Stimulated activated CD8-positive, alpha-beta memory T cell treated with anti-CD3 and anti-CD28 coated beads, Interleukin-4, amount 100 ng/mL, for 4 hours (primary cell): Measurements from ENCODE around the gene ITPR2.

Source experiments
- DNase-seq, 2 donors: peaks; one replicate each; pipeline ENCODE4 v3.0.0-alpha.2; 2020; ENCODE audit warnings: low read depth in 2 of 2, low spot score in 1 of 2

The ITPR2 gene

DNA sequence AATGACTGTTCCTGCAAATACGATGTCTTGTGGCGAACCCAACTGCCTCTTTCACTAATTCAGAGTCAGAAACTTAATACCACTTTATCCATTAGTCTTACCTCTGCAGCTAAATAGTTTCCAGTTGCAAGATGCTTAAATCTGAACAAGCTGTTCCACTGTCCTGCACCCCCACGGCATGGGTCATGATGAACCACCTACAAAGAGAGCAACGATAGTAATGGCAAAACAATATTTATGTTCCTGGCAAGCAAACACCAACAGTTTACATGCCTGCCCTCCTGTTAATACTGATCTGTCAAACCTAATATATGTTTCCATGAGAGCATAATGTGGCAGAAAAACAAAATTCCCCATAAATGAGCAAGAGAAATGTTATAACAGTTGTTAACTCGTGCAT is 121.9 kb downstream of the ITPR2 start:
- no peak for DNase-seq

DNA sequence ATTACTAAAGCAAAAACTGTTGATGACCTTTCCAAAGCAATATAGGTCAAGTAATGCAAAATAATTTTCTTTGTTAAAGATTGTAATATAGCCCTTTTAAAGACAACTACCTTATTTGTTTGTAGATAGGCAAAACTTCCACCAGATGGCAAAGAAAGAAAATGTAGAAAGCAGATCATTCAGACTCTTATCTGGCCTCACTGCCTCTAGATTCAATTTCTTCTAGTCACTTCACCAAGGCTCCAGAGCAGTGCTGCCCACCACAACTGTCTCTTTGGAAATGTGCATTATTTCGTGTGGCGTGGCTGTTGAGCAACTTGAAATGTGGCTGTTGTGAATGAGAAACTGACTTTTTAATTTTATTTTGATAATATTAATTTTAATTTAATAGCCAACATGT is 127.1 kb downstream of the ITPR2 start:
- no peak for DNase-seq

DNA sequence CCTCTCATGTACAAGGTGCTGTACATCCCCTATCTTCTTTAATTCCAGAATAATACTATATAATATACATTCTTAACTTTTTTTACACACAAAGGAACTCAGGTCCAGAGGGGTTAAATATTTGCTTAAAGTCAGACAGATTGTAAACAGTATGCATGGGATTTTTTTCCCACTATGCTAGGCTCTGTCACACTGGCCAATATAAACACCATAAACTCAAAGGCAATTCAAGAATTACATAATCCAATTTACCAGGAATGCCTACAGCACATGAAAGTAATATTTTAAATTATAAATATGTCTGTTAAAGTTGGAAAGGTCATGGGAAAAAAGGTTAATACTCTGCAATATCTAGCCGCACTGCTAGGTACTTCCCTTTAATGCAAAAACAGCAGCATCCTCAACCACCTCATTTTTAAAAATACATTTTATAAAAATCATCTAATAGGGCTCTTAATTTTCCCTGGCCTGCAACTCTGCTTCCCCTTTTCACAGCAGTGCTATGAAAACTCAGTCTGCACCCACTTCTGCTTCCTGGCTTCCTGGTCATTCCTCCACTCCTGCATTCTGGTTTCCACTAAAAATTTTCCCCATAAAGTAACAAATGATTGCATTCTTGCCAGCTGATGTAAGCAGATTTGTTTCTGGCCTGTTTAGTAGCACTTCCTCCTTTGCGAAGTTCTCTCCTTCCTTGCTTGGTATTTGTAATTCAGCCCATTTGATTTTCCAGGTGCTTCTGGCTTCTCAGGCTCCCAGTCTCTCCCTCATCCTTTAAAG is 128.1 kb downstream of the ITPR2 start:
- DNase-seq, result no peak

DNA sequence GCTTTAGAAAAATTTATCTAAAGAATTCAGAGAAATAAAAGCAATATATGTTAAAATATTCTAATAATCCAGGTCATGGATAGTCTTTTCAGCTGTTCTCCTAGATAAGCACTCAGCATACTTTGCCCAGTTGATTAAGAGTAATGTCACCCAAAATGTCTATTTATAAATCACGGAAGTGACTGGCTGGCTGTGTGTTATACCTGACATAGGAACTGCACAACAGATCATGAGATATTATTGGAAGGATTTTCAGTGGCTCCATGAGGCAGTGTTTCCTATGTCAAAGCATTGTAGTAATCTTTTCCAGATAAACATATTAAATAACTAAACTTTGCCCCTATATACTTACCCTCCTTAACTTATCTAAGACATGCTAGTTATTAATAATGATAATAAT is 128.8 kb downstream of the ITPR2 start:
- DNase-seq, result no peak

DNA sequence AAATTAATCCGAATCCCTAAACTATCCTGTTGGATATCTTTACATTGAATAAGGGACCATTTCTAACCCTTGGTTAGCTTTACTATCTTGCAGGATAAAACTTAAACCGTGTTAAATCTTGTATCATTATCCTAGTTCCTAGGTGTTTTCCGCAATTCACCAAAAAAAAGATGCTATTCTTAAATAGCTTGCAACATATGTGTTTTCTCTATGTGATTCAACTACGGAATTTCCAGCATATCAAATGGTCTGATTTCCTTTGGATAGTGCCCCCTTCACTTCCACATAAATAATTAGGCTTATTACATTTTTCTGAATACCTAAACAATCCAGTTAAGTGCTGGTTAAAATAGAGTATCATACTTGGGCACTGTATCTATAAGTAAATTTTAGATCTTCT is 130.3 kb downstream of the ITPR2 start:
- DNase-seq, result no peak

DNA sequence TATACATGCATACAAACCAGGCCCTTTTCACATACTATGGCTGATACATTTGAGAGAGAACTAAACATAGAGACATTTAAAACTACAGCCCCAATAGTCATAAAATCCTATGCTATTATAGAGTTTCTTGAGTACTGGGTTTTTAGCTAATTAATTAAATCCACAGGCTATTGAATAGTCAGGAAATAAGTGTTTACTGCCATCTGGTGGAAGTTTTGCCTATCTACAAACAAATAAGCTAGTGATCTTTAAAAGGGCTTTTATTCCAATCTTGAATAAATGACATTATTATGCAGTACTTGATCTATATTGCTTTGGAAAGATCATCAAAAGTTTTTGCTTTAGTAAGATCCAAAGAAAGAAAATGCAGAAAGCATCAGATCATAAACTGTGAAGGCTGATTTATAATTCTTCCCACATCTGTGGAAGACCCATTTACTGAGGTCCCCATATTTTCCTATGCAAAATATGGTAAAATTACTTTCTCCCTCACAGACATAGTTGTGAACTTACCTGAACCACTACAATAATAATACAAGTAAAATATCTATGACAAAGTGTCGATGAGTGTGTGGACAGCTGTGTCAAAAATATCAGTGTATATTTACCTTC is 131.3 kb downstream of the ITPR2 start:
- DNase-seq, result no peak

DNA sequence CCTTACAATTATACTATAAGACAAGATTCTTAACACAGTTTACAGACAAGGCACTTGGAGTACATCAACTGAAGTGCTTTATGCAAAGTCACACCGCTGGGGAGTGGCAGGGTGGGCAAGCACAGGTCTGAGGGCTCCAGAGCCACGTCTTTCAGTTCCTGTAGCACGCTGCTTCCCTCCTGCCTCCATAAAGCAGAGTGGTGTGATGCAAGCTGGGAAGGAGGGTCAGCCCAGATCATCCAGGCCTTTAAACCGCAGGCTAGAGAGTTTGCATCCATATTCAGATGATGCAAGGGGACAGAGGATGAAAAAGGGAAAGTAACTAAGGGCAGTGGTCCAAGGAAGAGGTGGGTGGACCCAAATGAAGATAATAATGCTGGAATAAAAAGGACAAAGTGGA is 132.6 kb downstream of the ITPR2 start:
- no peak for DNase-seq

DNA sequence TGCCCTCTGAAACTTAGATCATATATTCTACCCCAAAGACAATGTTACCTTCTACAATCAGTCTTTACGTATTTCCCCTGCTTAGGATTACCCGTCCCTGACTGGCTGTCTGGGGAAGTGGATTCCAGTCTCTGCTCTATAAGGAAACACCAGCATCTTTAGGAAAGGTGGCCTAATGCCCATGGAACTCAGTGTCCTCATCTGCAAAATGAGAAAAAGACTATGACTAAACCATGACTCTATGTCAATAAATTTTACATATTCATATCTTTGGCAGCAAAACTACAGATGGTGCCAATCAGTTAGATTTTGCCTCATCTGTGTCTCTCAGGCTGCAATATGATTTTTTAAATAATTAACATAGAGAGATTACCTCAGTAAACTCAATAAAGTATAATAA is 133.8 kb downstream of the ITPR2 start:
- no peak for DNase-seq

DNA sequence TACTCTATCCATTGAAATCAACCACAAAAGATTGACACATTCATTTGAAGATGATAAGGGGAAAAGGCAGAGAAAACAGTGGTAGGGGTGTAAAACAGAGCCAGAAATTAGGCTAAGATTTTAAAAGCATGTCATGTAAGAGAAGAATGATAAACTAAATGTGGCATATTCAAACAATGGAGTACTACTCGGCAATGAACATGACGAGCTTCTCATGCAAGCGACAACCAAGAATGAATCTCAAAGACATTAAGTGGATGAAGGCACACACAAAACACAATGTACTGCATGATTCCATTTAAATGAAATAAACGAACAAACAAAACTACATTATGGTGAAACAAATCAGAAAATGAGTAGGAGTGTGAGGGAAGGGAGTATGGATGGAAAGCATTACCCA is 134.8 kb downstream of the ITPR2 start:
- no peak for DNase-seq

DNA sequence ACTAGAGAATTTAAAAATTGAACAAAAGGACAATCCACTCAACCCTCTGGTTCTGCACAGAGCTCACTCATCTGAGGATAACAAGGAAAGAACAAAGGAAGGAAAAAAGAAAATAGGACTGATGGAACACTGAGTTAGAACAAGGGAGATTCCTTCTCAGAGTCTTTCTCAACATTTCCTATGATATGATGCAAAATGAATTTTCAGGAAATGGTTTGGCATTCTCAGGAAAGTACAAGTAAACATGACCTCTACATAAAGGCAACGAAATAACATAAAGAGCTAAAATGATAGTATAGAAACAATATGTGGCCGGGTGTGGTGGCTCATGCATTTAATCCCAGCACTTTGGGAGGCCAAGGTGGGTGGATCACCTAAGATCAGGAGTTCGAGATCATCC is 135.8 kb downstream of the ITPR2 start:
- no peak for DNase-seq

DNA sequence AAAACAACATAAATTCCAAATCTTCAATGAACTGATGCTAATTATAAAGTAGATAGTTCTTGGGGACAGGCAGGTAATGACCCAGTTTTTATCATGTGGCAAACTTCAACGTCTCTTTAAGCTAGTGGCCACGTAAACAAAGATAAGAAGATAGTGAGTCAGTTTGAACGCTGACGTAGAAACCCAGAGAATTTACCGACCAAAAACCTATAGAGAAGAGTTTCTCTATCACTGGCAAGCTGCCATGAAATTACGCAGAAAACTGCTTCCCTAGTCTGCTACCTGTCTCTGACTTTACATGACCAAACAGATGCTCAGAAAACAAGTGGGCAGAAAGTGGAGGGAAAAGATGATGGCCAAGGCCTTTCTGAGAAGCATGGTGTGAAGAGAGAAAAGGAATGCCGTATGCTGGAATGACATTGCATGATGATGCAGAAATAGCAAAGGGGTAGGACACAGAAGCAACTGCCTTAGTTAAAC is 136.3 kb downstream of the ITPR2 start:
- DNase-seq, result no peak

DNA sequence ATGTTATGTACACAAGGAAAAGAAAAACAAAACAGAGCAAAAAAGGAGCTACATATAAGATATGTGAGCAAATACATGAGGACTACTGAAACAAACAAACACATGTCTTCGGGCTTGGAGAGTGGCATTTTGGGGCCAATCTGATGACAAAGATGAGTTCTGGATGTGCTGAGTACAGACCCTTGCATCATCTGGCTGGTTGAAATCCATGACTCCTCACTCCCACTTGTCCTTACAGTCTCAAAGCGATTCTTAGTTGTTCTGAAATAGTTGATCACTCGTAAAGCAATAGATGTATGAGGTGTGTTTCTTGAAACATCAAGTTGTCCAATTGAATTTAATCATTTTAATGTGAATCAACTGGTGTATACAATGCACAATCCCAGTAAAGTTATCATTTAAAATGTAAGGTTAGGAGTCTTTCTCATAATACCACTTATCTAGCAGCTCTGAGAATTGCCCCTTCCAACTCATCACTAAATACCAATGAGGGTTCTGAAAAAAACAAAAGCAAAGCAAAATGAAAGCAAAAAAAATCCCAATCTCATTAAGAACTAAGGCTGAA is 136.9 kb downstream of the ITPR2 start:
- no peak for DNase-seq

DNA sequence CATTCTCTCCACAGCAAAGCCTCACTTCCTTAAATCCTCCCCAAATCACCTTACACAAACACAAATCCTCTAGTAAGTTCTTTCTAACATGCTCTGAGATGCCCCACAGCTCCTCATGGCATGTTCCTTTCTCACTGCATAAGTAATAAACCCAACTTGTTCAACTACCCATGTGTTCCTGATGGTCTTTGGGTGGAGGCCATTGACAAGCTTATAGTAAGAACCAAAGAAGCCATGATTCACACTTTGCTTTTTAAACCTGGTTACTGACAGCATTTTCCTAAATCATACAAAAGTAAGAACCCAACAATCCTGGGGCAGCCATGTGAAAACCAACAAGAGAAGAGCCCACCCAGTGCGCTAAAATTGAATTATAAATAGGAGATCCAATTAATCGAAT is 138.6 kb downstream of the ITPR2 start:
- no peak for DNase-seq

DNA sequence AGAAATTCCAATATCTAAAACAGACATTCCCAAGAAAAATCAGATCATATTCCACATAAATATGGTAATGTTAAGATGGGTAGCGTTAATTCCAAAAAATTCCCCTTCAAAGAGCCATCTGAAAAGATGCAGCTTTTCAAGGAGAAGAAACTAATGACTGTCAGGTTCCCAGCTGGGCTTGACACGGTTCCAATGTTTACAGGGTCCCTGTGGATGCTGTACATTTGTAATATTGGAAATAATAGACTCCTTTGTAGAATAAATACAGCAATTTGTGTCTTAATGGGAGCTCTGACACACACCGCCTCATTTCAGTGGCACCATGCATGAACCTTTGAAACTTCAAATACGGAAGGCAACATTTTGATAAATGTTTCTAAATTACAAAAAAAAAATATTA is 140.6 kb downstream of the ITPR2 start:
- no peak for DNase-seq

DNA sequence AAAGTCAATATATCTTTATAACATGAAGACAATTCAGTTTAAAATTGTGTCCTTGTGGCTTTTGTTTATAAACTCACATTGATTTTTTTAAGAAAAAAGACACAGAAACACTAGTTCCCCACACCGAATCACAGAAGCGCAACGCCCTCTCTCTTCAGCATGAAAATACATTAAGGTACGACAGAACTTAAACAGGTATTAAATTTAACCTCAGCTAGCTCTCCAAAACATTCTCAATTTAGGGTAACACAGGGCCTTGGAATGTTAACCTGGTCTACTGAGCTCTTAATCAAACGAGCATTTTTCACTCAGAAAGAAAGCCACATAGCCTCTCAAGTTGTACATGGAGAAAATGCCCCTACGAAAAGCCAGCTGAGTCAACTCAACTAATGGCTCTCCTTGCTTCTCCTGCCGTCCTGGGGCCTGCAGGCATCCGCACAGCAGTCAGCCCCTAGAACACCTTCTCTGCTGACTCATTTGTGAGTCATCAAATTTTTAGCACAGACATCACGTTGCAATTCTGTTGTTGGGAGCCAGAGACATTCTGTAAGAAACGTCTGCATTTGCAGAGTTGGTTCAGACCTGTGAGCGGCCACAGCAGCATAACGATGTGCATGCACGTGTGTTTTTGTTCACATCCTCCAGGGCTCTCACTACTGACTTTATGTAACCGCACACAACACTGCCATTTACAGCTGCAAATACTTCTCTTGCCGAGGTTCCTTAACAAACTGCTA is 141.6 kb downstream of the ITPR2 start:
- DNase-seq, result no peak

DNA sequence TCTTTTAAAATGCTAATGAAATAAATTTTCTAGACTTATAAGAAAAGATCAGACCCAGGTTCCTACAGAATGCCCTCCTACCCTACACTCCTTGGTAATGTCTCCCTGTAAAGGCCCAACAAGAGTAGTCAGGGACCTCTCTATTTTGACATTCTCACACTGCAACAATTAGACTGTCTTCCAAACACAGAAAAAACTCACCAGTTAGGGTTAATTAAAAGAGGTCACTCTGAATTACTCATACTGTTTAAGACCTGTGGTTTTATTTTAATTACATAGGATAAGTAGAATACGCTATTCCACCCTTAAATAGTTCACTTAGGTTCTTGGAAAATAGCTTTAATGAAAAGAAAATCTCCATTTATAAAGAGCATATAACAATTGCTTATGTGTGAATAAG is 142.4 kb downstream of the ITPR2 start:
- DNase-seq, result no peak

DNA sequence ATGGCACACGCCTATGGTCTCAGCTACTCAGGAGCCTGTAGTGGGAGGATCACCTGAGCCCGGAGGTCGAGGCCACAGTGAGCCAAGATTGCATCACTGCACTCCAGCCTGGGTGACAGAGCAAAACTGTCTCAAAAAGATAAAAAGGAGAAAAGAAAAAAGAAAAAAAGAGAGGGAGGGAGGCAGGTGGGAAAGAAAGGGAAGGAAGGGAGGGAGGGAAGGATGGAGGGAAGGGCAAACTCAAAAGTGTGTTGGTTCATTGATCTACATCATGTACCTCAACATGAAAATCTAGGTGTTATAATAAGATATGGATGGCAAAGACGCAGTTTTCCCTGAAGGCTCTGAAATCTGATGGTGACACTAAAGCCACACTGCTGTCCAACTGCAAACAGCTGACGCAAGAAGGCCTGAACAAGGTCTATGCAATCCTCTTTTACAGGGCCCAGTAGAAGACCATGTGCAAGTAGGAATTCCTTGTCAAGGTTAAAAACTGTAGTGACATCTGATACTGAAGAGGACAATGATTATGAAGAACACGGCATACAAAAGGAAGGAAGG is 143.6 kb downstream of the ITPR2 start:
- no peak for DNase-seq

DNA sequence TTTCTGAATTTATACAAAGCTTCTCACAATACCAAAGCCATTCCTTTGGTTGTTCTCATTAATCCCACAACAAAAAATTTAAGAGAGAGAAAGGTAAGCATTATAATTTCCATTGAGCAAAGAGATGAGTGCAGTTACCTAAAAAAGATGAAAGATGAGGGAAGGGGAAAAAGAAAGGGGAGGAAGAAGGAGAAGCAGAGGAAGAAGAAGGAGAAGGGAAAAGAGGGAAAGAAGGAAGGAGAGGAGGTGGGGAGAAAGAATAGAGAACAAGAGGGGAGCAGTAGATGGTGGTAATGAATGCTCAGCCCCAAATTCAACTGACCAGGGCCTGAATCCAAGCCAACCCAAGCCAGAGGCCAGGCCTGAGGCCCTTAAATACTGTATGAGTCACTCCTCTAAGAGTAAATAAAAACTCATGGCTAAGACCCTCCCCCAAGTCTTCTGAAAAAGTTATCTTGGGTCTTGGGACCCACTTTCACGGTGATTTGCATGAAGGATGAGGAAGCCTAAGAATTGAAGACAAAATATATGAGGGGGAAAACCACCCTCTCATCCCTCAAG is 144.6 kb downstream of the ITPR2 start:
- no peak for DNase-seq

DNA sequence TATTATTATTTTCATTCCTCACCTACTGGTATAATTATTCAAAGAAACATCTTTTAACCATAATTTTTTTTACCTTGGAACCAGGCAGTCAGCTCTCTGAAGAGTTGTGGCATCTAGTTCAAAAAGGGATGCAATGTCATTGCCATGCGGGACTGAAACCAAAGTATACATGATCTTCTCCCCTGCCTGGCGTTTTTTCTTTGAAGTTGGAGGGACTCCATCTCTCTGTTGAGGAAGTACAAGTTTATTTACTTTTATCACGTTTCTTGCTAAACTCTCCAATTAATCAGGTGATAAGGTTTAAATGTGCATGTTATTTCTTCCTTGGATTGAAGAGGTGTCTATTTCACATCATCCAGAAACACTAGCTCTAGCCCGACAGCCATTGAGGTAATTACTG is 146.6 kb downstream of the ITPR2 start:
- no peak for DNase-seq

DNA sequence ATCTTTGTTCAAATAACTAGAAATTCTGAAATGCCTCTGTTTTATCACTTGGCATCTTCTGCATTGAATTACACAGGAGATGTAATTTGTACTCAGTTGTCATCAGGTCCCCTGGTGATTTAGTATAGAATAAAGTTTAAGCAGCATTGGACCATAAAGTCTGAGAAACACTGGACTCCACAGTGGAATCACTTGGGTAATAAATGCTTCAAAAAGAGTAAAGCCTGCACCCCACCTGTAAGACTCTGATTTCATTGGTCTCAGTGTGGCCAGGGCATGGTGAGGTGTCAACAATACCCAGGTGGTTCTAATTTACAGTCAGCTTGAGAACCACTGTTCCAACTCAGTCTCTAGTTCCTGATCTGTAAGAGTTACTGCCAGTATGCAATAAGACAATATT is 148.9 kb downstream of the ITPR2 start:
- no peak for DNase-seq

DNA sequence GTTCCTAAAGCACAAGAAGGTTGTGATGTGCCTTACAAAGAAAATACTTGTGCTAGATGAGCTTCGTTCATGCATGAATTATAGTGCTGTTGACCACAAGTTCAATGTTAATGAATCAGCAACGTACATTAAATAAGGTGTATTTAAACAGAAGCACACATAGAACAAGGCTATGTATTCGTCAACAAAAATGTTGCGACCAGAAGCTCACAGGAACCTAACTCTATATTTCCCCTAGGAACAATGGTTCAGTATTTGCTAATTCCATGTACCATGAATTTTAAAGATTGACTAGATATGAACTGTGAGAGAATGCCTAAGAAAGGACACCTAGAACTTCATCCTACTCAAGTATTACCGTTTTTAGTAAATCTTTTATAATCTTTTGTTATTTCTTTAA is 149.6 kb downstream of the ITPR2 start:
- no peak for DNase-seq
